Ascending aorta (tissue), 2 donors: Measurements from ENCODE around the gene WNT9A. TPM values are rescaled to one million over a fixed set of nuclear protein-coding genes. Genes with fewer than 3 reads are reported as not detected.
"Not testable (repeated sequence)": the region's sequence is repeated elsewhere in the genome, so short reads cannot be mapped to it uniquely, and the experiment has no call there.

Source experiments
- DNase-seq, 2 donors: peaks; one replicate each; pipeline ENCODE4 v3.0.0-alpha.2; 2019; ENCODE audit warnings: low spot score in 2 of 2
- H3K27ac ChIP-seq, 2 donors: fragments of 200-600 bp; sonication (generic); one replicate each; pipeline ENCODE4 v1.5.1; 2016 to 2017; ENCODE audit warnings: mild to moderate bottlenecking in 1 of 2
- H3K27me3 ChIP-seq: fragments of 200-600 bp; sonication (generic); one replicate; pipeline ENCODE4 v1.5.1; 2017
- H3K36me3 ChIP-seq, 2 donors: fragments of 200-600 bp; sonication (generic); one replicate each; pipeline ENCODE4 v1.5.1; 2016
- H3K4me1 ChIP-seq, 2 donors: fragments of 200-600 bp; sonication (generic); one replicate each; pipeline ENCODE4 v1.5.1; 2016 to 2017; ENCODE audit warnings: mild to moderate bottlenecking in 1 of 2
- H3K4me3 ChIP-seq, 2 donors: fragments of 200-600 bp; sonication (generic); one replicate each; pipeline ENCODE4 v1.5.1; 2016 to 2017; ENCODE audit warnings: mild to moderate bottlenecking in 1 of 2
- H3K9me3 ChIP-seq, 2 donors: fragments of 200-600 bp; sonication (generic); one replicate each; pipeline ENCODE4 v1.5.1; 2016
- CTCF ChIP-seq, 3 experiments: fragments of 200-600 bp in 2 of 3; fragments of 450-650 bp in 1 of 3; sonication (generic) in 2 of 3; IDR thresholded peaks; one replicate each; pipeline ENCODE4 v1.5.1; 2016 to 2019; ENCODE audit warnings: antibody characterized with exemption in 3 of 3, mild to moderate bottlenecking in 1 of 3, moderate library complexity in 1 of 3
- intact Hi-C: fragments of 100-400 bp; cut with DNase I; formaldehyde crosslinking; loops from one replicate; pipeline ENCODE4 v1.15.1; 2023
- total RNA-seq: library from RNA; depleted of rRNA; stranded (reverse); fragments of >200 nt; gene quantifications from one replicate; pipeline ENCODE4 v1.1.0, GENCODE V29; 2016

The WNT9A gene
- total RNA-seq, 1 donor from 2014 or later: 0.96 TPM

GRCh38 chr1:227912866-227913265 is 34.9 kb downstream of the WNT9A start:
- TF ChIP-seq CTCF (IDR thresholded peaks at IDR 0.05): no peak
- Histone ChIP-seq H3K4me3 (no peak overlapping the region), H3K9me3 (no peaks in the 10 kb centered on the region), H3K4me1 (no peaks in the 10 kb centered on the region), H3K36me3 (no peaks in the 10 kb centered on the region), H3K27ac (no peak overlapping the region), H3K27me3 (no peaks in the 10 kb centered on the region)
- no peak for DNase-seq
- intact Hi-C loops: no loop called here

DNA sequence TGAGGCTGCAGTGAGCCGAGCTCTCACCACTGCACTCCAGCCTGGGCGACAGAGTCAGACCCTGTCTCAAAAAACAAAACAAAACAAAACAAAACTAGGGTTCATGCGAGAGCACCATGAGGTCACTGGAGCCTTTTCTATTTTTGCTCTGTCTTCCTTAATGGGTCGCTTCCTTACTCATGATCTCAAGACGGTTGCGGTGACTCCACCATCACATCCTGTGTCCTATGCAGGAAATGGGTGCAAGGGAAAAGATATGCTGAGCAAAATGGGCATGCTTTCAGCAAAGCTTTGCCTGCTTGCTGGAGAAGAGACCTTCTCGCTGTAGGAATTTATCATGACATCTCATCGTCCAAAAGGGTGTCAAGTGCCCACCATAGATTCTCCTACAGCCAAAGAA is 36.4 kb downstream of the WNT9A start:
- no peaks in the 10 kb centered on the region for H3K4me1 ChIP-seq
- H3K27me3 ChIP-seq: no peaks in the 10 kb centered on the region
- no peak for DNase-seq
- H3K36me3 ChIP-seq: no peaks in the 10 kb centered on the region
- no peak overlapping the region for H3K4me3 ChIP-seq
- no peaks in the 10 kb centered on the region for H3K9me3 ChIP-seq
- intact Hi-C loops: no loop called here
- H3K27ac ChIP-seq: no peak overlapping the region
- no peak for TF ChIP-seq CTCF (IDR thresholded peaks at IDR 0.05)

DNA sequence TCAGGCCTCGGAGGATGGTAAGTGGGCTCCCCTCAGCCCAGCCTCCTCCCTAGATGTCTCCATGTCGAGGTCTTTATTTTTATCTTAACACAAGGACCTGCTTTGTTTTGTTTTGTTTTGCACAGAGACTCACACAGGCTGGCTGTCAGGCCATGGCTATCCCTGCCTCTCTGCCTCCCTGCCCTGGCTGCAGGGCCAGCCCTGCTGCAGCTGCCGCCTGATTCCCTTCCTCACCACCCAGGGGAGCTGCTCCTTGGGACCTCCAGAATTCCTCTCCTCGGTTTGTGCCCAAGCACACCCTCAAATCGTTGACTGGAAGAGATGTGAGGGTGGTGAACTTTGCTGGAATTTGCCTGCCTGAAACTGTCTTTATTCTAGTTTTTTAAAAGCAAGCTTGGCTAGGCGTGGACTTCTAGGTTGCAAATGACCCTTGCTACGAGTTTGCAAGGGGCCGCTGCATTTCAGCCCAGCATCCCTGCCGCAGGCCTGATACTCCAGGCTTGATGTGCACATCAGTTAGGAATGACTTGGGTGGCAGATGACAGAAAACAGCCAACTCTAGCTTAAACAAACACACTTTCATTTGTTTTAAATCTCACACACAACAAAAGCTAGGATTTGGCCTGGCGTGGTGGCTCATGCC is 37.1 kb downstream of the WNT9A start:
- no peaks in the 10 kb centered on the region for H3K9me3 ChIP-seq
- TF ChIP-seq CTCF (IDR thresholded peaks at IDR 0.05): no peak
- no peak for DNase-seq
- H3K4me1 ChIP-seq: no peaks in the 10 kb centered on the region
- H3K36me3 ChIP-seq: no peaks in the 10 kb centered on the region
- no peaks in the 10 kb centered on the region for H3K27me3 ChIP-seq
- no peak overlapping the region for H3K4me3 ChIP-seq
- no peak overlapping the region for H3K27ac ChIP-seq
- intact Hi-C loops: no loop called here

DNA sequence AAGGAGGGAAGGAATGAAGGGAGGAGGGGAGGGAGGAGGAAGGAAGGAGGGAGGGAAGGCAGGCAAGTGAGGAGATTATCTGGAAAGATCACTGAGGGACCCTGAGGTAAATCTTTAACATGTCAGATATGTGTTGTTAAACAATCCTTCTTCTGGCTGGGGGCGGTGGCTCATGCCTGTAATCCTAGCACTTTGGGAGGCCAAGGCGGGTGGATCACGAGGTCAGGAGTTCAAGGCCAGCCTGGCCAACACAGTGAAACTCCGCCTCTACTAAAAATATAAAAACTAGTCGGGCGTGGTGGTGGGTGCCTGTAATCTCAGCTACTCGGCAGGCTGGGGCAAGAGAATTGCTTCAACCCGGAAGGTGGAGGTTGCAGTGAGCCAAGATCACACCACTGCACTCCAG is 37.8 kb downstream of the WNT9A start:
- H3K27me3 ChIP-seq, H3K4me3 ChIP-seq, intact Hi-C loops, H3K9me3 ChIP-seq, DNase-seq, H3K4me1 ChIP-seq, H3K27ac ChIP-seq, H3K36me3 ChIP-seq: not testable (repeated sequence)

GRCh38 chr1:227909188-227909587 is 38.5 kb downstream of the WNT9A start:
- Histone ChIP-seq H3K27ac (no peak overlapping the region), H3K9me3 (no peaks in the 10 kb centered on the region), H3K27me3 (no peaks in the 10 kb centered on the region), H3K4me1 (no peaks in the 10 kb centered on the region), H3K36me3 (no peaks in the 10 kb centered on the region), H3K4me3 (no peak overlapping the region)
- TF ChIP-seq CTCF (IDR thresholded peaks at IDR 0.05): no peak
- intact Hi-C loops: no loop called here
- no peak for DNase-seq

DNA sequence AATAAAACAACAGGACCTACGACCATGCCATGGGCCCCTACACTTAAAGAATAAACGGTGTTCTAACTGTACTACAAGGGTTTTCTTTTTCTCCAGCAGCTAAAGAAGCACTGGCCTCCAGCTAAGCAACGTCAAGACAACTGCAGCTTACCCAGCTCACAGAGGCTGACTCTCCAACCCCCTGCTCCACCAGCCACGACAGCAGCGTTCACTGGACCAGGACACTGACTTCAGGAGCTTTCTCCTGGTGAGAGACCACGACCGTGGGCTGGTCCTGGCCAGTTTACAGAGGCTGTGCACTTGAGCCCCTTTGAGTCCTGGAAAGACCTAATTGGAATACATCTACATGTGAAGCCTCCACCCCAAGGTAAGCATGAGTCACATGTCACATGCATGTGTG is 39.4 kb downstream of the WNT9A start:
- no peak for TF ChIP-seq CTCF (IDR thresholded peaks at IDR 0.05)
- Histone ChIP-seq H3K9me3 (no peaks in the 10 kb centered on the region), H3K4me3 (no peak overlapping the region), H3K36me3 (no peaks in the 10 kb centered on the region), H3K27ac (no peak overlapping the region), H3K4me1 (no peaks in the 10 kb centered on the region), H3K27me3 (no peaks in the 10 kb centered on the region)
- intact Hi-C loops: no loop called here
- DNase-seq: no peak
